ENCODE data around the gene ZBTB20. TPM values are rescaled to one million over a fixed set of nuclear protein-coding genes. Genes with fewer than 3 reads are reported as not detected.

Gene ZBTB20
- total and polyA plus RNA-seq, 2 of the 4 experiments (the other 2 are of a cell fraction): 0.75 to 14.7 TPM

GRCh38 chr3:114377426-114377825 lies 769.7 kb downstream of the ZBTB20 start:
- Histone ChIP-seq H3K23ac (ENCODE audit: low read depth, low read length) (no peak overlapping the region), H3K9ac (ENCODE audit: low read depth, low read length) (no peak overlapping the region), H3K18ac (ENCODE audit: low read depth, low read length) (no peak overlapping the region), H2AK9ac (replicated peaks; ENCODE audit: low read depth, low read length, poor library complexity) (no peak overlapping the region), H4K20me1 (ENCODE audit: insufficient read depth, low read length) (peaks cover 3% of the 10 kb centered on the region; the same call in 1 of the 2 replicates), H3K27ac (ENCODE audit: insufficient read depth, low read length) (no peak overlapping the region), H3K9me3 (ENCODE audit: control insufficient read depth, insufficient read depth, low read length) (no peaks in the 10 kb centered on the region), H3K36me3 (ENCODE audit: control insufficient read depth, insufficient read depth, low read length) (peaks cover 5% of the 10 kb centered on the region), H2BK5ac (ENCODE audit: low read depth, low read length, poor library complexity, severe bottlenecking) (no peak overlapping the region), H4K91ac (ENCODE audit: insufficient read depth, low read depth, low read length) (no peak overlapping the region), H2BK20ac (ENCODE audit: low read depth, low read length) (no peak overlapping the region), H3K14ac (replicated peaks; ENCODE audit: low read depth, low read length) (no peak overlapping the region), H3K9me1 (ENCODE audit: insufficient read depth, low read length) (peaks cover 12% of the 10 kb centered on the region), H3K4me1 (ENCODE audit: control insufficient read depth, insufficient read depth, low read length) (peaks cover 9% of the 10 kb centered on the region), H2BK15ac (ENCODE audit: low read depth, low read length) (no peak overlapping the region), H3K4me3 (ENCODE audit: insufficient read depth, low read depth, low read length) (no peak overlapping the region), H4K5ac (ENCODE audit: low read depth, low read length) (no peak overlapping the region), H2BK120ac (ENCODE audit: low read depth, low read length) (no peak overlapping the region), H2AFZ (replicated peaks; ENCODE audit: low read length, poor library complexity) (no peak overlapping the region), H3K27me3 (ENCODE audit: control insufficient read depth, insufficient read depth, low read length) (no peaks in the 10 kb centered on the region), H2AK5ac (ENCODE audit: low read depth, low read length) (no peak overlapping the region), H3K56ac (ENCODE audit: extremely low read depth, insufficient read depth, low read length) (no peak overlapping the region), H4K8ac (ENCODE audit: low read depth in 2 of 2, low read length in 2 of 2) (no peak overlapping the region), H3K79me1 (ENCODE audit: low read depth in 1 of 2, low read length in 2 of 2) (peaks cover 6 to 14% of the 10 kb centered on the region in 2 experiments; a peak in 3 of 4 replicates), H3K4me2 (ENCODE audit: low read depth, low read length) (no peak overlapping the region), H3K4ac (ENCODE audit: low read depth, low read length) (no peak overlapping the region)
- dilution Hi-C loops (cut with HindIII; ENCODE audit: low sequenced_read_pairs, unreplicated experiment) (no loop called here), intact Hi-C loops (cut with micrococcal nuclease) (no loop called here), in situ Hi-C loops (cut with MboI; ENCODE audit: low sequenced_read_pairs) (no loop called here)
- TF ChIP-seq MAZ (IDR thresholded peaks at IDR 0.05; ENCODE audit: borderline replicate concordance, low read depth, low read length) (no peak), NFE2L2 (IDR thresholded peaks at IDR 0.05; ENCODE audit: low read depth, low read length) (no peak), USF2 (IDR thresholded peaks at IDR 0.05; ENCODE audit: low read depth, low read length) (no peak), ELK1 (IDR thresholded peaks at IDR 0.05; ENCODE audit: borderline replicate concordance, low read depth, low read length) (no peak), BHLHE40 (IDR thresholded peaks at IDR 0.05; ENCODE audit: low read depth, low read length) (no peak), RAD21 (IDR thresholded peaks at IDR 0.05; ENCODE audit: low read length) (no peak), MXI1 (IDR thresholded peaks at IDR 0.05; ENCODE audit: borderline replicate concordance, low read depth, low read length) (no peak), FOS (IDR thresholded peaks at IDR 0.05; ENCODE audit: low read depth, low read length) (no peak), MAFK (IDR thresholded peaks at IDR 0.05; ENCODE audit: low read depth, low read length) (no peak)
- POLR2A ChIA-PET (ENCODE audit: unreplicated experiment): no interaction called here
- DNase-seq: no peak
- no CpG with 5 or more reads among the region's 4 CpGs for WGBS, 2 experiments (ENCODE audit: extremely low coverage in 2 of 2, insufficient read length in 1 of 2)
- no peak for ATAC-seq (ENCODE audit: low read depth)
- BruUV-seq (replicated peaks): no TSS peak
- CTCF ChIA-PET: no interaction called here

Measured in IMR-90 (cell line).